ENCODE data around the gene TRIM64.

- TF ChIP-seq CTCF (IDR thresholded peaks at IDR 0.05) (no peak), POLR2A (IDR thresholded peaks at IDR 0.05) (no peak)
Observed at GRCh38 chr11:89922195-89922660, 43.6 kb upstream of the TRIM64 start, which contains the start of gene TRIM49D1.
